HepG2 (cell line): ENCODE data around the gene SPEM2.

Source experiments
- BHLHE40 ChIP-seq: IDR thresholded peaks from 2 replicates; pipeline ENCODE4 v1.6.1; 2011; ENCODE audit warnings: low read length, improper control_type of control experiment
- CREM ChIP-seq, 2 experiments: sonication (generic) in 1 of 2; formaldehyde crosslinking in 1 of 2; IDR thresholded peaks; 2 replicates each; pipeline versions ENCODE4 v1.4.0 to v1.6.1; 2016 to 2020; ENCODE audit warnings: antibody characterized with exemption in 1 of 2, mild to moderate bottlenecking in 1 of 2, missing genetic modification reagents in 1 of 2
- CTCF ChIP-seq: sonication (generic); formaldehyde crosslinking; IDR thresholded peaks from 2 replicates; pipeline ENCODE4 v1.5.0; 2020; ENCODE audit warnings: mild to moderate bottlenecking, missing genetic modification reagents, moderate library complexity
- ESRRA ChIP-seq: sonication (generic); formaldehyde crosslinking; IDR thresholded peaks from 2 replicates; pipeline ENCODE4 v1.5.1; 2020; ENCODE audit warnings: mild to moderate bottlenecking, low read depth, missing genetic modification reagents
- FOXM1 ChIP-seq: sonication (generic); formaldehyde crosslinking; IDR thresholded peaks from 2 replicates; pipeline ENCODE4 v1.5.0; 2020; ENCODE audit warnings: missing genetic modification reagents
- HOXD1 ChIP-seq: sonication (generic); formaldehyde crosslinking; IDR thresholded peaks from 2 replicates; pipeline ENCODE4 v1.5.0; 2020; ENCODE audit warnings: missing genetic modification reagents
- IKZF5 ChIP-seq: IDR thresholded peaks from 2 replicates; pipeline ENCODE4 v1.6.1; 2018; ENCODE audit warnings: missing genetic modification reagents, mild to moderate bottlenecking, missing compliant biosample characterization
- IRF2 ChIP-seq: IDR thresholded peaks from 2 replicates; pipeline ENCODE4 v1.6.1; 2018; ENCODE audit warnings: missing genetic modification reagents, missing compliant biosample characterization
- KAT2B ChIP-seq: fragments of 150-350 bp; IDR thresholded peaks from 2 replicates; pipeline ENCODE4 v1.6.1; 2014; ENCODE audit warnings: low read depth, low read length, borderline replicate concordance
- MAFK ChIP-seq, 2 experiments: IDR thresholded peaks in 1 of 2; conservative IDR thresholded peaks in 1 of 2; 2 replicates each; pipeline ENCODE4 v1.6.1; 2011; ENCODE audit warnings: improper control_type of control experiment in 2 of 2, low read length in 2 of 2
- MYNN ChIP-seq: sonication (generic); formaldehyde crosslinking; IDR thresholded peaks from 2 replicates; pipeline ENCODE4 v1.4.0; 2020; ENCODE audit warnings: mild to moderate bottlenecking, low read depth, missing genetic modification reagents
- POLR2A ChIP-seq, 2 experiments: IDR thresholded peaks; 2 replicates each; pipeline ENCODE4 v1.6.1; 2011; ENCODE audit warnings: low read depth in 2 of 2, low read length in 2 of 2, mild to moderate bottlenecking in 1 of 2, moderate library complexity in 1 of 2; ENCODE audit not compliant: insufficient read depth in 1 of 2
- ZNF18 ChIP-seq: sonication (generic); formaldehyde crosslinking; IDR thresholded peaks from 2 replicates; pipeline ENCODE4 v1.8.0; 2022; ENCODE audit warnings: mild to moderate bottlenecking, missing genetic modification reagents; ENCODE audit not compliant: insufficient replicate concordance
- ZNF274 ChIP-seq: sonication (generic); formaldehyde crosslinking; IDR thresholded peaks from 2 replicates; pipeline ENCODE4 v1.5.1; 2020; ENCODE audit warnings: mild to moderate bottlenecking, missing genetic modification reagents

GRCh38 chr17:7425756-7426155, 340 bp downstream of the SPEM2 start:
- TF ChIP-seq KAT2B = no peak
- TF ChIP-seq POLR2A (IDR thresholded peaks at IDR 0.05; ENCODE audit: insufficient read depth in 1 of 2, low read depth in 2 of 2, low read length in 2 of 2) = no peak
- TF ChIP-seq IRF2 = no peak
- no peak for TF ChIP-seq HOXD1
- TF ChIP-seq MAFK (conservative IDR thresholded peaks at IDR 0.05 in 1 of 2, IDR thresholded peaks at IDR 0.05 in 1 of 2; ENCODE audit: low read length in 2 of 2) = no peak
- no peak for TF ChIP-seq CTCF (CRISPR knock-in tag)
- no peak for TF ChIP-seq FOXM1 (CRISPR knock-in tag)
- no peak for TF ChIP-seq MYNN (CRISPR knock-in tag)
- TF ChIP-seq IKZF5 (CRISPR knock-in tag) = no peak
- no peak for TF ChIP-seq BHLHE40
- no peak for TF ChIP-seq ZNF18
- TF ChIP-seq CREM (IDR thresholded peaks at IDR 0.05) = no peak
- TF ChIP-seq CREM (CRISPR knock-in tag; IDR thresholded peaks at IDR 0.05) = no peak
- TF ChIP-seq ESRRA = no peak
- TF ChIP-seq ZNF274 (CRISPR knock-in tag) = no peak
